Heart right ventricle (tissue), 16 donors: ENCODE data around the gene CST7. TPM values are rescaled to one million over a fixed set of nuclear protein-coding genes. Genes with fewer than 3 reads are reported as not detected.
A peak's percentile ranks its signal among the peaks of the same experiment; 100 is the strongest.

Source experiments
- ATAC-seq, 8 donors: fragments of 200-7000 bp; cut with Tn5 transposase; one replicate each; pipeline ENCODE4 v1.9.1; 2020; ENCODE audit warnings: mild to moderate bottlenecking in 8 of 8, moderate library complexity in 8 of 8, moderate number of reproducible peaks in 1 of 8
- DNase-seq, 2 donors: peaks; one replicate each; pipeline ENCODE4 v3.0.0-alpha.2; 2020
- H3K27ac ChIP-seq, 10 donors: fragments of 200-600 bp; sonication (generic) in 2 of 10; one replicate each; pipeline versions ENCODE4 v1.5.0 to v1.8.0; 2020 to 2022; ENCODE audit warnings: mild to moderate bottlenecking in 3 of 10
- H3K27me3 ChIP-seq, 7 donors: fragments of 200-600 bp; one replicate each; pipeline ENCODE4 v1.8.0; 2021 to 2022; ENCODE audit warnings: mild to moderate bottlenecking in 2 of 7
- H3K36me3 ChIP-seq, 9 donors: fragments of 200-600 bp; sonication (generic) in 1 of 9; one replicate each; pipeline versions ENCODE4 v1.5.0 to v1.8.0; 2020 to 2022; ENCODE audit warnings: mild to moderate bottlenecking in 2 of 9
- H3K4me1 ChIP-seq, 9 donors: fragments of 200-600 bp; sonication (generic) in 1 of 9; one replicate each; pipeline versions ENCODE4 v1.5.0 to v1.8.0; 2020 to 2022; ENCODE audit warnings: mild to moderate bottlenecking in 4 of 9
- H3K4me3 ChIP-seq, 10 donors: fragments of 200-600 bp; sonication (generic) in 2 of 10; one replicate each; pipeline versions ENCODE4 v1.5.0 to v1.8.0; 2020 to 2022; ENCODE audit warnings: mild to moderate bottlenecking in 7 of 10, moderate library complexity in 2 of 10
- H3K9me3 ChIP-seq, 11 donors: fragments of 200-600 bp in 10 of 11; sonication (generic) in 2 of 11; one replicate each; pipeline versions ENCODE4 v1.5.0 to v1.8.0; 2013 to 2022; ENCODE audit warnings: mild to moderate bottlenecking in 2 of 11, control low read depth in 1 of 11, moderate library complexity in 1 of 11
- WGBS, 2 donors: extraction: QIAGEN DNeasy Blood & Tissue Kit; methylation state at CpG; one replicate each; pipeline ENCODE4 v1.1.7; 2013; ENCODE audit warnings: inconsistent platforms in 1 of 2; 5-methylcytosine and 5-hydroxymethylcytosine counted together
- intact Hi-C, 10 donors: fragments of 100-400 bp; cut with DNase I; formaldehyde crosslinking; loops; one replicate each; pipeline versions ENCODE4 v1.11.1 to v1.14.2; 2022
- polyA plus RNA-seq, 2 donors: library from polyadenylated mRNA; stranded (reverse); fragments of 200-250 nt; gene quantifications; one replicate each; pipeline ENCODE4 v1.2.3, GENCODE V29; 2013
- total RNA-seq, 10 donors: library from RNA; stranded (reverse); fragmentation: NEBNext Ultra II Directional in 3 of 10; extraction: Animal tissue kit (Norgen Biotek cat#: 25700) in 3 of 10; gene quantifications; one replicate each; pipeline versions ENCODE4 v1.2.1 to v1.2.4, GENCODE V29; 2021 to 2023
- TF ChIP-seq, protein P1 (sequence below), 9 donors: fragments of 200-600 bp; sonication (generic) in 2 of 9; IDR thresholded peaks; one replicate each; pipeline versions ENCODE4 v1.5.0 to v1.8.0; 2021 to 2022; ENCODE audit warnings: antibody characterized with exemption in 9 of 9, mild to moderate bottlenecking in 5 of 9, moderate library complexity in 1 of 9
- donor health status: Arrhythmogenic right ventricular cardiomyopathy.
- donor health status: ischemic (EF 13 %, LVEDD 7.1; RV severe dilation, severe dysfunction).
- donor health status: healthy with polysubstance abuse.
- donor health status: DM: no; HTN: yes; CAD: no.
- donor health status: DM: no; HTN: no; CAD: no.
- donor health status: ischemic (EF 25% LVEDD 6.9; RV normal size, moderate dysfunction).
- donor health status: ischemic (EF 25% LVEDD 5.7; RV mildly dilated, moderate dysfunction).
- donor health status: healthy.
- donor health status: DM: yes; HTN: yes; CAD: no.
- donor health status: Ischemic cardiomyopathy.
- donor health status: ischemic (EF 35%, LVEDD 5.7; RV mildly dilated, moderate dysfunction).
- donor health status: nonischemic (EF 11% LVEDD 7.7; RV severe dilation, severe dysfunction).
- donor health status: DM: yes; HTN: yes; CAD: no.
- donor health status: PGD.
- donor health status: ischemic (EF 29% LVEDD 5.4; RV normal size, mild dysfunction).
- donor health status: nonischemic (EF 23%, LVEDD 6.1; RV moderate dilation, normal function).

Gene CST7
- total and polyA plus RNA-seq, 12 donors = 0.28 to 10.0 (median 1.1) TPM; not detected in 2

DNA sequence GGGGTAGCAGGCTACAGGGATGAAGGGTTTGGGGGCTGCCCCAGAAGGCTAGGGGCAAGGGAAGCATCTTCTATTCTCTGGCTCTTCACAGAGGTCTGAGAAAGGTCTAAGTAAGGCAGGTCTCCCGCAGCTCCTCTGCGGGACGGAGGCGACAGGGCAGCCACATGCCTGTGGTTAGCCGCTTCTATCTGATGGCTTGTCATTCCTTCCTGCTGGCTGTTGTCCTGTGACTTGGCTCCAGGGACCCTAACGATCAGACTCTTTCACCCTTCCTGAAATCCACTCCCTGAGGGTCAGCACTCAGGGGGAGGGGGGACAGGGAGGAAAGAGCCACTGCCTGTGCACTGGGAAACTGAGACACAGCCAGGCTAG, 673 bp downstream of the CST7 start:
- Histone ChIP-seq H3K27me3 (peaks cover 0 to 17% (median 10%) of the 10 kb centered on the region in 7 donors), H3K4me3 (peak overlapping the region in 3 of 10 donors; percentile 14 to 59 (median 24)), H3K4me1 (peaks cover 0 to 41% (median 0%) of the 10 kb centered on the region in 9 donors), H3K27ac (peak overlapping the region in 2 of 10 donors; percentile 31 to 92), H3K36me3 (peaks cover 0 to 7% (median 0%) of the 10 kb centered on the region in 9 donors), H3K9me3 (peaks cover 0 to 31% (median 13%) of the 10 kb centered on the region in 11 donors)
- WGBS, 2 donors = 24 to 25% methylated on average over 6 of the region's 6 CpGs
- ATAC-seq = peak in 1 of 8 donors; percentile 18
- TF ChIP-seq, protein P1, sequence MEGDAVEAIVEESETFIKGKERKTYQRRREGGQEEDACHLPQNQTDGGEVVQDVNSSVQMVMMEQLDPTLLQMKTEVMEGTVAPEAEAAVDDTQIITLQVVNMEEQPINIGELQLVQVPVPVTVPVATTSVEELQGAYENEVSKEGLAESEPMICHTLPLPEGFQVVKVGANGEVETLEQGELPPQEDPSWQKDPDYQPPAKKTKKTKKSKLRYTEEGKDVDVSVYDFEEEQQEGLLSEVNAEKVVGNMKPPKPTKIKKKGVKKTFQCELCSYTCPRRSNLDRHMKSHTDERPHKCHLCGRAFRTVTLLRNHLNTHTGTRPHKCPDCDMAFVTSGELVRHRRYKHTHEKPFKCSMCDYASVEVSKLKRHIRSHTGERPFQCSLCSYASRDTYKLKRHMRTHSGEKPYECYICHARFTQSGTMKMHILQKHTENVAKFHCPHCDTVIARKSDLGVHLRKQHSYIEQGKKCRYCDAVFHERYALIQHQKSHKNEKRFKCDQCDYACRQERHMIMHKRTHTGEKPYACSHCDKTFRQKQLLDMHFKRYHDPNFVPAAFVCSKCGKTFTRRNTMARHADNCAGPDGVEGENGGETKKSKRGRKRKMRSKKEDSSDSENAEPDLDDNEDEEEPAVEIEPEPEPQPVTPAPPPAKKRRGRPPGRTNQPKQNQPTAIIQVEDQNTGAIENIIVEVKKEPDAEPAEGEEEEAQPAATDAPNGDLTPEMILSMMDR (IDR thresholded peaks at IDR 0.05) = no peak
- intact Hi-C loops = no loop called here
- DNase-seq = no peak

DNA sequence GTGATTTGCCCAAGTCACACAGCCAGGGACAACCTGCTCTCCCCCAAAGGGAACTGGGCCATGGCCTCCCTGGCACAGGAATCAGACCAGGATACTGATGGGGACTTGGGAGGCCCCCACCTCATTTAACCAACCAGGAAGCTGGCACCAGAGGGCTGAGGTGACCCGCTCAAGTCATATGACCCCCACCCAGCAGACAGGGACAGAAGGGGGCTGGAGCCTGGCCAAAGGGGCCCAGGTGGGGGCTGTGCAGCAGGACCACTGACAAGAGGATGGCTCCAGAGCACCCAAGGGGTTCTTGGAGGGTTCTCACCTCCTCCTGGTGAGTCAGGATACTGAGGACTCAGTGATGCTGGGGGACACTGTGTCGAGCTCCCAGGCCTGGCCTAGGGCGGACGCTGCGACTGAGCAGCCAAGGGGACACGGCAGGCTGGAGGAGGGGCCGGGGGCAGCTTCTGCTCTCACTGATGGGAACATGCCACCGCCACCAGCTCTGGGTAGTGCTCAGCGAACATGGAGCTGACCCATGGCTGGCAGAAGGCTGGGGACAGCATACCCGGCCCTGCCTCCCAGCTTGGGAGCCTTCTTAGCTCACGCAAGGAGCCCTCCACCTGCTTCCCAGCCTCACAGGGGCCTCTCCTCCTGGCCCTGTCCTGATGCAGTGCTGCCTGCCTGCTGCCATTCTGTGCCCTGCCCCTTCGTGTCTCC, 1.2 kb downstream of the CST7 start:
- Histone ChIP-seq H3K27ac (peak overlapping the region in 2 of 10 donors; percentile 31 to 92), H3K4me1 (peaks cover 0 to 46% (median 0%) of the 10 kb centered on the region in 9 donors), H3K4me3 (peak overlapping the region in 2 of 10 donors; percentile 14 to 59), H3K9me3 (peaks cover 0 to 26% (median 13%) of the 10 kb centered on the region in 11 donors), H3K36me3 (peaks cover 0 to 7% (median 0%) of the 10 kb centered on the region in 9 donors), H3K27me3 (peaks cover 0 to 17% (median 10%) of the 10 kb centered on the region in 7 donors)
- 79 to 84% methylated on average over 11 to 12 of the region's 12 CpGs for WGBS, 2 donors
- DNase-seq (no peak), ATAC-seq (peak in 4 of 8 donors; percentile 14 to 28 (median 16))
- TF ChIP-seq, protein P1 (IDR thresholded peaks at IDR 0.05) = no peak
- intact Hi-C loops = no loop called here

DNA sequence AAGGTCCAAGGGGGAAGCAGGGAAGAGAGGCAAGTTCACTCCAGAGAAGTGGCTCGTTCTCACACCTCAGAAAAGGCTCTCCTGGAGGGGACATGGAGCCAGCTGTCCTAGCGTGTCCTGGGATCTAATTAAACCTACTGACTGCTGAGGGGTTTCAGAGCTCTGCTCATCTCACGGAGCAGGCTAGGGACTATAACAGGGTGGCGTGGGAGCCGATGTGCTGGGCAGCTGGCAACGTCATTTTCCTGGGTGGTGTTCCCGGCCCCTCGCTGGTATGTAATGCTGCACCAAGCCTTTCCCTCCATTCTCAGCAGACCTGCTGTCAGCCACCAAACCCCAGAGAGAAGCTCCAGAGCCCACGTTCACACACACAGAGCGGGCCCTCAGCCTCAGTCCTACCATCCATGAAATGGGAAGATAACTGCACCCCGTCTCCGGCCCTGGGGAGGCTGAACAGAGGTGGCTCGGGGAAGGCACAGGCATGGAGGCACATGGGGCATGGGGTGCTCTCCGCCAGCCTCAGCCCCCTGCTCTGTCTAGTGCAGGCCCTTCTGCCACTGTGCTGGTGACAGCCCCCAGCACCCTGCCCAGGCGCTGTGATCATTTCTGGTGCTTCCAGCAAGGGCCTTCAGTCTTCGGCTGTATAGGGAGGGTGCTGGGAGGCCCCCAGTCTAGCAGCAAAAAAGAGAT, 1.9 kb downstream of the CST7 start:
- WGBS, 2 donors = 77 to 81% methylated on average over 16 of the region's 16 CpGs
- ATAC-seq (peak in 2 of 8 donors; percentile 7 to 37), DNase-seq (no peak)
- Histone ChIP-seq H3K9me3 (peaks cover 0 to 19% (median 11%) of the 10 kb centered on the region in 11 donors), H3K27ac (peak overlapping the region in 1 of 10 donors; percentile 92), H3K36me3 (peaks cover 0 to 11% (median 0%) of the 10 kb centered on the region in 9 donors), H3K4me1 (peaks cover 0 to 46% (median 0%) of the 10 kb centered on the region in 9 donors), H3K27me3 (peaks cover 0 to 17% (median 10%) of the 10 kb centered on the region in 7 donors), H3K4me3 (peak overlapping the region in 1 of 10 donors; percentile 59)
- intact Hi-C loops = no loop called here
- TF ChIP-seq, protein P1 (IDR thresholded peaks at IDR 0.05) = no peak

DNA sequence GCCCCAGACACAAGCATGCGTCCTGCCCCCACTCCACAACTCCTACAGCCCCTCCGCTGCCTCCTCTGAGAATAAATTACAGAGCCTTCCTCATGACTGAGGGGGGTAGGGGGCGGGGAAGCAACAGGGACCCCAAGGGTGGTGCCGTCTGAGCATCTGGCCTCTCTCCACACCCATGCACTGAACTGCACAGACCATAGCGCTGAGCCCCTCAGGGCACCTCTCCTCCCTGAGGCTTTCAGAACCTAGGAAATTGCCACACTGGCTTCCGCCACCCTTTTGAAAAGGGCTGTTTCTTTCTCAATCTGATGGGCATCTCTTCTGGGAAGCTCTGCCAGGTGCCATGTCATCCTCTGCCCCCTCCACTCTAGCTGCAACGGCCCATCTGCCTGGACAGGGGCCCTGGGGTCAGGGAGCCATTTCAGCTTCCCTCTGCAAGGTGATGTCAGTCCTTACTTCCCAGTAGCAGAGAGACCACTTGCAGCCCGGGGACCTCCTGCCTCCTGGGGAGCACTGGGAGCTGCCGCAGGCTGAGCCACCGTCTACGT, 2.5 kb downstream of the CST7 start:
- H3K4me1 ChIP-seq = peaks cover 0 to 46% (median 0%) of the 10 kb centered on the region in 9 donors
- ATAC-seq = peak in 2 of 8 donors; percentile 8 to 32
- WGBS, 2 donors = 56 to 65% methylated on average over 11 of the region's 11 CpGs

More for the DNA sequence above, 2.5 kb downstream of the CST7 start:
- TF ChIP-seq, protein P1 (IDR thresholded peaks at IDR 0.05) = no peak
- Histone ChIP-seq H3K36me3 (peaks cover 0 to 18% (median 0%) of the 10 kb centered on the region in 9 donors), H3K4me3 (peak overlapping the region in 1 of 10 donors; percentile 59), H3K27me3 (peaks cover 0 to 17% (median 10%) of the 10 kb centered on the region in 7 donors), H3K27ac (peak overlapping the region in 1 of 10 donors; percentile 92), H3K9me3 (peaks cover 0 to 13% (median 5%) of the 10 kb centered on the region in 11 donors)
- DNase-seq = no peak
- intact Hi-C loops = no loop called here
